CD4-positive, alpha-beta memory T cell (primary cell): ENCODE data around the gene HDAC4. TPM values are rescaled to one million over a fixed set of nuclear protein-coding genes. Genes with fewer than 3 reads are reported as not detected.

ENCODE experiments used
- CTCF ChIA-PET: fragments of 350-600 bp; sonication (Branson Sonifier 250); formaldehyde crosslinking; loops from one replicate; lab custom pipeline; 2021; ENCODE audit warnings: inconsistent platforms; ENCODE audit not compliant: partially characterized antibody; lab: Charles Lee
- POLR2A ChIA-PET: fragments of 350-600 bp; sonication (Branson Sonifier 250); formaldehyde crosslinking; loops from one replicate; lab custom pipeline; 2021; ENCODE audit not compliant: partially characterized antibody; lab: Charles Lee
- DNase-seq, 5 donors: peaks; one replicate each; pipeline versions ENCODE4 v3.0.0 to v3.0.0-alpha.2; 2020 to 2022; ENCODE audit warnings: mixed read lengths in 1 of 5
- H3K27ac ChIP-seq: one replicate; pipeline ENCODE4 v1.7.0; 2013; ENCODE audit warnings: low read depth, low read length
- H3K27me3 ChIP-seq: 2 replicates; pipeline ENCODE4 v1.7.0; 2013; ENCODE audit warnings: mild to moderate bottlenecking, low read length, moderate library complexity; ENCODE audit not compliant: insufficient read depth
- H3K36me3 ChIP-seq: 2 replicates; pipeline ENCODE4 v1.7.0; 2013; ENCODE audit warnings: mild to moderate bottlenecking, low read length, moderate library complexity; ENCODE audit not compliant: insufficient read depth
- H3K4me1 ChIP-seq: 2 replicates; pipeline ENCODE4 v1.7.0; 2013; ENCODE audit warnings: mild to moderate bottlenecking, low read length, moderate library complexity; ENCODE audit not compliant: insufficient read depth
- H3K4me3 ChIP-seq, 2 donors: one replicate each; pipeline ENCODE4 v1.7.0; 2013; ENCODE audit warnings: low read length in 2 of 2, mild to moderate bottlenecking in 1 of 2
- H3K9me3 ChIP-seq, 2 donors: one replicate each; pipeline ENCODE4 v1.7.0; 2013; ENCODE audit warnings: low read length in 2 of 2, control low read depth in 1 of 2; ENCODE audit not compliant: control insufficient read depth in 1 of 2
- H3K27ac Mint-ChIP-seq, 7 donors: one replicate each; pipeline ENCODE4 v1.8.0; 2020 to 2021; ENCODE audit warnings: mixed read lengths in 7 of 7, mild to moderate bottlenecking in 6 of 7, inconsistent platforms in 3 of 7, moderate library complexity in 3 of 7
- H3K27me3 Mint-ChIP-seq, 2 donors: one replicate each; pipeline ENCODE4 v1.8.0; 2020 to 2021; ENCODE audit warnings: mixed read lengths in 2 of 2
- H3K36me3 Mint-ChIP-seq, 2 donors: one replicate each; pipeline ENCODE4 v1.8.0; 2020 to 2021; ENCODE audit warnings: mixed read lengths in 2 of 2, inconsistent platforms in 1 of 2, mild to moderate bottlenecking in 1 of 2
- H3K4me1 Mint-ChIP-seq, 4 donors: one replicate each; pipeline ENCODE4 v1.8.0; 2020 to 2021; ENCODE audit warnings: mixed read lengths in 4 of 4, mild to moderate bottlenecking in 1 of 4
- H3K4me3 Mint-ChIP-seq, 8 donors: one replicate each; pipeline ENCODE4 v1.8.0; 2020 to 2021; ENCODE audit warnings: mixed read lengths in 8 of 8, mild to moderate bottlenecking in 7 of 8, moderate library complexity in 6 of 8, inconsistent platforms in 3 of 8
- H3K9me3 Mint-ChIP-seq, 8 donors: one replicate each; pipeline ENCODE4 v1.8.0; 2020 to 2021; ENCODE audit warnings: mixed read lengths in 8 of 8, mild to moderate bottlenecking in 5 of 8, inconsistent platforms in 3 of 8, moderate library complexity in 1 of 8
- intact Hi-C: fragments of 100-400 bp; cut with micrococcal nuclease; formaldehyde crosslinking; loops from one replicate; pipeline ENCODE4 v1.15.1; 2023
- polyA plus RNA-seq, 2 donors: library from polyadenylated mRNA; unstranded; fragments of 300-500 nt; fragmentation: Illumina TruSeq; gene quantifications; one replicate each; pipeline ENCODE4 v1.2.3, GENCODE V29; 2021
- total RNA-seq, 2 experiments: library from RNA; stranded (reverse); gene quantifications; one replicate each; pipeline ENCODE4 v1.2.3, GENCODE V29; 2021

Gene HDAC4
- total and polyA plus RNA-seq, 4 experiments from 2014 or later = 1.4 to 59.7 (median 30.4) TPM

DNA sequence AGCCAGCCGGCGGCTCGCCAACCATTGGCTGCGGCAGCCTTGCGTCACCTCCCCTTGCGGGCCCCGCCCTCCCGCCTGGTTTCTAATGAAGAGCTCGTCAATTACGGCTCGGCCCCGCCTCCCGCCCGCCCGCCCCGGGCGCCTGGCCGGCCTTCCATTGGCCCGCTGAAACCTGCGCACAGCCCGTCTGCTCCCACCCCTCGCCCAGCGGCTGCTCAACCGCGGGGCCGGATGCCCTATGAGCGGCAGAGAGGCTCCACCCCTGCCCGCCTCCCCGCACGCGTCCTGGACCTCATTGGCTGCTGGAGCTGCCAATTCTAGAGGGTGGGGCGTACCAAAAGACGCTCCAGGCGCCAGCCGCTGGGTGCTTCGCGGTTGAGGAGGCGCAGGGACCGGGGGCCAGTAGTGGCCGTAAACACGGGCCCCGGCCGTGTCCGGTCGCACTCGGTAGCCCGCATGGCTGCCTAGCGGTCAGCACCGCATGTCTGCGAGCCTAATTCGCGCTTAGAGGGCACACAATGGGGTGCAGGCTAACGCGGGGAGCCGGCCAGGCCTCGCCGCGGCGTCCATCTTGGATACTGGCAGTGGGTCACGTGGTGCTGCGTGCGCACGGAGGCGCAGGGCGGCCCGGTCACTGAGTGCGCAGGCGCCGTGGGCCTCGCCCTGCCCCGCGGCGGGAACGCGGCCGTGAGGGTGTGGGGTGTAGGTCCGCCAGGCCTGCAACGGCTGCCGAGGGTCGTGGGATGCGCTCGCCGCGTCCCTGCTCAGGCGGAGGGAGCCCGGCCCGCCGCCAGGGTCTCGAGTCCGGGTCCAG, 454 bp upstream of the HDAC4 start:
- Histone ChIP-seq H3K36me3 (no peaks in the 10 kb centered on the region), H3K9me3 (no peaks in the 10 kb centered on the region), H3K4me1 (peaks cover 30% of the 10 kb centered on the region), H3K27me3 (no peaks in the 10 kb centered on the region), H3K27ac (peak overlapping the region; percentile 100), H3K4me3 (peak overlapping the region; percentile 87 to 89)
- CTCF ChIA-PET = interaction anchor here (0.7 to 1.2 kb wide), 4 partner anchors 20 to 624 kb away, joined by 3 to 12 read pairs (median 4); partner anchors contain the start of gene NDUFA10
- POLR2A ChIA-PET = interaction anchor here (0.6 to 2.7 kb wide), 31 partner anchors 10 to 625 kb away, joined by 3 to 38 read pairs (median 4); no protein-coding TSS in a partner anchor
- Mint-ChIP-seq H3K27ac (peak overlapping the region; percentile 92 to 100 (median 98)), H3K27me3 (no peaks in the 10 kb centered on the region), H3K4me1 (peaks cover 15 to 54% (median 34%) of the 10 kb centered on the region in 4 donors), H3K9me3 (no peaks in the 10 kb centered on the region), H3K36me3 (peaks cover 0 to 9% of the 10 kb centered on the region in 2 donors), H3K4me3 (peak overlapping the region; percentile 83 to 96 (median 92))
- DNase-seq = peak; percentile 99 to 100 (median 100)
- intact Hi-C loops = loop anchor here (1.0 to 10.0 kb wide), 9 partner anchors 20 to 1161 kb away; partner anchors contain the start of genes DUSP28 and NDUFA10

DNA sequence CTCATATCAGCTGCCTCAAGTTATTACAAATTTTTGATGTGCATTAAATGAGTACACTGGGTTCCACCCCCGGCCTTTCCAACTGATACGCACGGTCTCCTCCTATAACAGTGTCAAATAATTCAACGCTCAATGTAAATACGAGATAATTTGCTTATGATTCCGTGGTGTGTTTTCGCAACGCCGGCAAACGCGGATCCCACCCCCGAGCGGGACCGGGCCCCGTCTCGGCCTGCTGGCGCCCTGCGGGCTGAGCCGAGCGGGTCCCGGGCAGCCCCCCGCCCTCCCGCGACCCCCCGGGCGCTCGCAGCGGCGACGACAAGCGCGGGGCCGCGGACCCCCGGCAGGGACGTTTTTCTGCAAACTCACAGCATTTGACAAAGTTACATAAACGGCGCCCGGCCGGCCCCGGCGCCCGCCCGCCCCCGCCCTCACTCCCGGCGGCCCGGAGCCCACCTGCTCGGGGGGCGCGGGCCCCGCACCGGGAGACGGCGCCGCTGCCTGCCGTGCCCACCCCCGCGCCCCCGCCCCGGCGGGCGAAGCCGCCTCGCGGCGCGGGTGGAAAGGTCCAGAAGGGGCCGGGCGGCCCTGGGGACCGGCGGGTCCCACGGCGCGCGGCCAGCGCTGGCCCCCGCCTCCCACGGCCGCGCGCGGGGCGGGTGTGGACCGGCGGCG, 762 bp downstream of the HDAC4 start:
- no peaks in the 10 kb centered on the region for H3K27me3 ChIP-seq
- Mint-ChIP-seq H3K27ac (peak overlapping the region; percentile 94 to 98 (median 96)), H3K4me3 (peak overlapping the region; percentile 91 to 98 (median 93)), H3K9me3 (no peaks in the 10 kb centered on the region), H3K27me3 (no peaks in the 10 kb centered on the region), H3K4me1 (peaks cover 17 to 58% (median 38%) of the 10 kb centered on the region in 4 donors), H3K36me3 (peaks cover 0 to 9% of the 10 kb centered on the region in 2 donors)
- peak overlapping the region; percentile 43 to 53 for H3K4me3 ChIP-seq
- H3K9me3 ChIP-seq = no peaks in the 10 kb centered on the region
- intact Hi-C loops = loop anchor here (2.0 to 10.0 kb wide), 6 partner anchors 19 to 1162 kb away; partner anchors contain the start of genes DUSP28 and NDUFA10
- CTCF ChIA-PET = interaction anchor here (3.6 to 3.8 kb wide), 2 partner anchors 132 to 257 kb away, joined by 13 to 34 read pairs; no protein-coding TSS in a partner anchor
- peak overlapping the region; percentile 50 for H3K27ac ChIP-seq
- no peaks in the 10 kb centered on the region for H3K36me3 ChIP-seq
- POLR2A ChIA-PET = interaction anchor here (1.3 to 4.0 kb wide), 4 partner anchors 19 to 133 kb away, joined by 3 to 35 read pairs (median 20); no protein-coding TSS in a partner anchor
- peaks cover 30% of the 10 kb centered on the region for H3K4me1 ChIP-seq
- peak in 4 of 5 donors; percentile 22 to 37 (median 28) for DNase-seq

DNA sequence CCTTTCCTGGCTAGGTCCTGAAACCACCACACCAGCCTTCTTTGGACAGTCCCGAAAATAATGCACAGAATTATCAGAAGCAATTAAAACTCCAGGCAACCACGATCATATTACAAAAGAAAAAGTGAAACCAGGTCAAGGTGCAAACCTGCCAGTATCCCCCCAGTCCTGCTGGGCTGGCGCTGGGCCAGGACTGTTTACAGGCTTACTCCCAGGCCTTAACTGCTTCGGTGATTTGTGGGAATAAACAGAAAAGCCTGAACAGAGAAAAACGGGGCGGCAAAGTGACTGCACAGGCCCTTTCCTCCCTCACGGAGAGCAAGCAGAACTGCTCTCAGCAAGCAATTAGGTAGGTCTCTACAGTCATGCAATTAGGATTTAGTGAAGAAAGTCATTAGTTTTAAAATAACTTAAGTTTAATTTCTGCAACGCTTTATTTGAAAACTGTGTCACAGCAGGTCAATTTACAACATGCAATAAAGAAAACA, 1.3 kb downstream of the HDAC4 start:
- H3K4me1 Mint-ChIP-seq = peaks cover 19 to 56% (median 38%) of the 10 kb centered on the region in 4 donors
- Histone ChIP-seq H3K4me3 (peak overlapping the region; percentile 43 to 53), H3K9me3 (no peaks in the 10 kb centered on the region), H3K4me1 (peaks cover 30% of the 10 kb centered on the region), H3K36me3 (no peaks in the 10 kb centered on the region), H3K27me3 (no peaks in the 10 kb centered on the region), H3K27ac (peak overlapping the region; percentile 50)
- H3K4me3 Mint-ChIP-seq = peak overlapping the region; percentile 91 to 98 (median 93)
- intact Hi-C loops = no loop called here
- H3K9me3 Mint-ChIP-seq = no peaks in the 10 kb centered on the region
- CTCF ChIA-PET = interaction anchor here (3.6 to 3.8 kb wide), 2 partner anchors 132 to 256 kb away, joined by 13 to 34 read pairs; no protein-coding TSS in a partner anchor
- H3K27me3 Mint-ChIP-seq = no peaks in the 10 kb centered on the region
- H3K36me3 Mint-ChIP-seq = peaks cover 0 to 9% of the 10 kb centered on the region in 2 donors
- POLR2A ChIA-PET = interaction anchor here (0.7 to 4.0 kb wide), 5 partner anchors 19 to 165 kb away, joined by 3 to 27 read pairs (median 3); no protein-coding TSS in a partner anchor
- DNase-seq = peak; percentile 46 to 73 (median 54)
- peak overlapping the region; percentile 94 to 98 (median 96) for H3K27ac Mint-ChIP-seq

DNA sequence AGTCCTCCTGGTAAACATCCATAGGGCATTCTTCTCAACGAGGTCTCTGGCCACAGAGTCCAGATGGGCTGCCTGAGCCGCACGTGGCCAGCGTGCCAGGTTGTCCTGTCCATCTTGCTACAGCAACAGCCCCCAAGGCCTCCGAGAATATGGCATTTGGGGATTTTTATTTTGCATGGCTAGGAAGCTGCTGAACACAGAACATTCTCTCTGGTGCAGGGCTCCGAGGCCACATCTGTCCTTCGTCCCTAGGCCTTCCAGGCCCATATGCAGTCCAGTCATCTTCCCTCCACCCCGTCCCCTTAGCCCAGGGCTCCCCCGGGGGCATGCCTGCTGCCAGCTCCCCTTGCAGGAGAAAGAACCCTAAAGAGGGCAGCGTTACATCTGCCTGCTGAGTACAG, 2.3 kb downstream of the HDAC4 start:
- peaks cover 22 to 59% (median 41%) of the 10 kb centered on the region in 4 donors for H3K4me1 Mint-ChIP-seq
- no peaks in the 10 kb centered on the region for H3K9me3 ChIP-seq
- H3K36me3 Mint-ChIP-seq = peaks cover 0 to 9% of the 10 kb centered on the region in 2 donors
- peaks cover 0 to under 1% (median 0%) of the 10 kb centered on the region in 8 donors for H3K9me3 Mint-ChIP-seq
- ChIA-PET POLR2A (interaction anchor here (0.7 to 4.0 kb wide), 5 partner anchors 18 to 164 kb away, joined by 3 to 27 read pairs (median 3); no protein-coding TSS in a partner anchor), CTCF (interaction anchor here (1.0 to 3.8 kb wide), 5 partner anchors 75 to 255 kb away, joined by 3 to 34 read pairs (median 6); no protein-coding TSS in a partner anchor)
- no peak overlapping the region for H3K4me3 ChIP-seq
- intact Hi-C loops = no loop called here
- no peak for DNase-seq
- H3K4me3 Mint-ChIP-seq = peak overlapping the region in 7 of 8 donors; percentile 92 to 98 (median 93)
- peak overlapping the region; percentile 22 for H3K27ac ChIP-seq
- H3K36me3 ChIP-seq = no peaks in the 10 kb centered on the region
- H3K27me3 ChIP-seq = no peaks in the 10 kb centered on the region
- H3K4me1 ChIP-seq = peaks cover 30% of the 10 kb centered on the region
- H3K27ac Mint-ChIP-seq = peak overlapping the region in 5 of 7 donors; percentile 60 to 98 (median 95)
- no peaks in the 10 kb centered on the region for H3K27me3 Mint-ChIP-seq

DNA sequence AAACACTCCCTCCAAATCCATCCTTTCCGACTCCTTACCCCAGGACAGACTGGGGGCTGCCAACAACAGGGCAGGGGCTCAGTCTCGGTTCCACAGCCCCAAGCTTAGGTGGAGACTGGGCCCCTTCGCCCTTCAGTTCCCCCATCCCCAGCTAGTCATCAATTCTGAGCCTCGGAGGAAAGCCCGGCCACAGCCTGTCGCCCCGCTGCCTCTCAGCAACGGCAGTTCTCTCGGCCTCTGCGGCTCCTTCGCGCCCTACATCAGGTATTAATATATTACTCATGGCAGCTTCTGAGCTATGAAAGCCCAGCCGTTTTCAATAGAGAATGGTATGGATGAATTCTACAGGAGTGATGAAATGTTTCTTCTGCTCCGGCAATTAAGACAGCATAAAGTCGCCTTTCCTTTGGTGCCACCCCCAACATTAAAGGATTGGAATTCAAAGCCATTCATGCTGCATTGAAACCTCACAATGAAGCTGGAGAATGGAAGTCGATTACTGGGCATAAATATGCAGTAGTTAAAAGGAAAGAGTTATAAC, 2.8 kb downstream of the HDAC4 start:
- DNase-seq = peak in 1 of 5 donors; percentile 23
- H3K27ac ChIP-seq = no peak overlapping the region
- POLR2A ChIA-PET = interaction anchor here (1.4 to 4.0 kb wide), 3 partner anchors 17 to 254 kb away, joined by 4 to 27 read pairs (median 14); no protein-coding TSS in a partner anchor
- peak overlapping the region in 2 of 8 donors; percentile 52 to 93 for H3K4me3 Mint-ChIP-seq
- no peaks in the 10 kb centered on the region for H3K27me3 Mint-ChIP-seq
- CTCF ChIA-PET = interaction anchor here (1.0 to 3.8 kb wide), 5 partner anchors 74 to 255 kb away, joined by 3 to 34 read pairs (median 6); no protein-coding TSS in a partner anchor
- H3K27ac Mint-ChIP-seq = peak overlapping the region in 6 of 7 donors; percentile 38 to 74 (median 50)
- H3K9me3 ChIP-seq = no peaks in the 10 kb centered on the region
- peaks cover 30% of the 10 kb centered on the region for H3K4me1 ChIP-seq
- H3K9me3 Mint-ChIP-seq = peaks cover 0 to 2% (median 0%) of the 10 kb centered on the region in 8 donors
- no peak overlapping the region for H3K4me3 ChIP-seq
- H3K4me1 Mint-ChIP-seq = peaks cover 24 to 60% (median 41%) of the 10 kb centered on the region in 4 donors
- no peaks in the 10 kb centered on the region for H3K36me3 ChIP-seq
- peaks cover 0 to 9% of the 10 kb centered on the region in 2 donors for H3K36me3 Mint-ChIP-seq
- intact Hi-C loops = loop anchor here (2.0 kb wide), 1 partner anchor 253 kb away; no protein-coding TSS in a partner anchor
- no peaks in the 10 kb centered on the region for H3K27me3 ChIP-seq
